Neutrophil (primary cell): ENCODE data around the gene NDRG4.

Source experiments
- H3K27ac ChIP-seq: fragments of 200-600 bp; sonication (generic); 2 replicates; pipeline ENCODE4 v1.5.1; 2016; ENCODE audit warnings: mild to moderate bottlenecking, moderate library complexity
- H3K27me3 ChIP-seq: fragments of 200-600 bp; sonication (generic); 2 replicates; pipeline ENCODE4 v1.6.0; 2016; ENCODE audit warnings: mild to moderate bottlenecking
- H3K36me3 ChIP-seq: fragments of 200-600 bp; sonication (generic); 2 replicates; pipeline ENCODE4 v1.5.1; 2017
- H3K4me1 ChIP-seq, 2 experiments: fragments of 200-600 bp in 1 of 2; sonication (generic) in 1 of 2; 1 replicate in 1 of 2; 2 replicates in 1 of 2; pipeline versions ENCODE4 v1.5.1 to v1.6.1; 2013 to 2016; ENCODE audit warnings: low read depth in 1 of 2, low read length in 1 of 2, mild to moderate bottlenecking in 1 of 2, moderate library complexity in 1 of 2; ENCODE audit not compliant: control insufficient read depth in 1 of 2, insufficient read depth in 1 of 2
- H3K4me3 ChIP-seq, 2 experiments: fragments of 200-600 bp in 1 of 2; sonication (generic) in 1 of 2; 1 replicate in 1 of 2; 2 replicates in 1 of 2; pipeline ENCODE4 v1.5.1; 2013 to 2016; ENCODE audit warnings: low read depth in 1 of 2, low read length in 1 of 2, mild to moderate bottlenecking in 1 of 2, moderate library complexity in 1 of 2
- H3K9me3 ChIP-seq: fragments of 200-600 bp; sonication (generic); 2 replicates; pipeline ENCODE4 v1.5.1; 2016
- TF ChIP-seq, protein P1 (sequence below): fragments of 200-600 bp; sonication (generic); IDR thresholded peaks from 2 replicates; pipeline ENCODE4 v1.5.1; 2016; ENCODE audit warnings: antibody characterized with exemption

Gene NDRG4

DNA sequence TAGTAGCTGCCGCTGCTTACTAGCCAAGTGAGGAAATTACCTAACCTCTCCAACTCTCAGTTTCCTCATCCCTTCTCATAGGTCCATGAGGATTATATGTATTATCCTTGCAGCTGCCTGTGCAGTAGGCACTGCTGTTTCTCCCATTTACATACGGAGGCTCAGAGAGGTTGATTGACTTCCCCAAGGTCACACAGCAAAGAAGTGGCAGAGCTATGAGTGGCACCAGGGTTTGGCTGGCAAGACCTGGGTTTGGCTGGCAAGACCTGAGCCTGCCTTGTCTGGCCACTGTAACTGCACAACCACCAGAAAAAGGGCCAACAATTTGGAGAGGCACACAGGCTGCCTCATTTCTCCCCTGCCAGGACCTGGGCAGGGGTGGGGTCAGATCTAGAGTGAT, 2.5 kb upstream of the NDRG4 start:
- H3K36me3 ChIP-seq, result no peaks in the 10 kb centered on the region
- TF ChIP-seq, protein P1, sequence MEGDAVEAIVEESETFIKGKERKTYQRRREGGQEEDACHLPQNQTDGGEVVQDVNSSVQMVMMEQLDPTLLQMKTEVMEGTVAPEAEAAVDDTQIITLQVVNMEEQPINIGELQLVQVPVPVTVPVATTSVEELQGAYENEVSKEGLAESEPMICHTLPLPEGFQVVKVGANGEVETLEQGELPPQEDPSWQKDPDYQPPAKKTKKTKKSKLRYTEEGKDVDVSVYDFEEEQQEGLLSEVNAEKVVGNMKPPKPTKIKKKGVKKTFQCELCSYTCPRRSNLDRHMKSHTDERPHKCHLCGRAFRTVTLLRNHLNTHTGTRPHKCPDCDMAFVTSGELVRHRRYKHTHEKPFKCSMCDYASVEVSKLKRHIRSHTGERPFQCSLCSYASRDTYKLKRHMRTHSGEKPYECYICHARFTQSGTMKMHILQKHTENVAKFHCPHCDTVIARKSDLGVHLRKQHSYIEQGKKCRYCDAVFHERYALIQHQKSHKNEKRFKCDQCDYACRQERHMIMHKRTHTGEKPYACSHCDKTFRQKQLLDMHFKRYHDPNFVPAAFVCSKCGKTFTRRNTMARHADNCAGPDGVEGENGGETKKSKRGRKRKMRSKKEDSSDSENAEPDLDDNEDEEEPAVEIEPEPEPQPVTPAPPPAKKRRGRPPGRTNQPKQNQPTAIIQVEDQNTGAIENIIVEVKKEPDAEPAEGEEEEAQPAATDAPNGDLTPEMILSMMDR, result no peak
- peaks cover 4 to 6% of the 10 kb centered on the region in 2 experiments for H3K4me1 ChIP-seq
- peaks cover 98% of the 10 kb centered on the region for H3K27me3 ChIP-seq
- no peak overlapping the region for H3K27ac ChIP-seq
- H3K9me3 ChIP-seq, result no peaks in the 10 kb centered on the region
- no peak overlapping the region for H3K4me3 ChIP-seq

- Histone ChIP-seq H3K4me1 (peaks cover 4 to 6% of the 10 kb centered on the region in 2 experiments), H3K27ac (no peak overlapping the region), H3K9me3 (no peaks in the 10 kb centered on the region), H3K4me3 (no peak overlapping the region), H3K36me3 (no peaks in the 10 kb centered on the region), H3K27me3 (peaks cover 98% of the 10 kb centered on the region)
- TF ChIP-seq, protein P1, result no peak
Observed at GRCh38 chr16:58497935-58498334, 2.0 kb upstream of the NDRG4 start.

GRCh38 chr16:58498341-58499091, 1.4 kb upstream of the NDRG4 start:
- Histone ChIP-seq H3K4me3 (no peak overlapping the region), H3K4me1 (peaks cover 4 to 6% of the 10 kb centered on the region in 2 experiments), H3K9me3 (no peaks in the 10 kb centered on the region), H3K27me3 (peaks cover 98% of the 10 kb centered on the region), H3K27ac (no peak overlapping the region), H3K36me3 (no peaks in the 10 kb centered on the region)
- TF ChIP-seq, protein P1, result no peak

DNA sequence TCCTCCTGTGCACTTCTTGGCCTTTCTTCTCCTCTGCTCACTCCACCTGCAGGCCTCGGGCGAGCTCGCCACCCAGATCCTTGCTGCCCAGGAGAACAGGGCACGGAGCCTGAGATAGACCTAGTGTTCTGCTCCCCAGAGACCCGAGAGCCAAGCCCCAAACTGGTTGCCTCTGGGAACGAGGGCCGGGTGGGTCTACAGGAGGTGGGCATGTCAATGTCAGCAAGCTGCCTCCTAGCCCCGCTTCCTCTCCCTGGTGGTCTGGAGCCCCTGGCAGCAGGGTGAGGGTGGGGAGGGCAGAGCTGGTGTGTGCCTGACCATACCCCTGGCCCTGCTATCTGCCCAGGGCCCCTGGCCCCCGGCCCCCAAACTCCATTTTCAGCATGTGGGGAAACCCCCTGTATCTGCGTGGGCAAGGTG, 841 bp upstream of the NDRG4 start:
- Histone ChIP-seq H3K27me3 (peaks cover 98% of the 10 kb centered on the region), H3K4me3 (no peak overlapping the region), H3K36me3 (no peaks in the 10 kb centered on the region), H3K27ac (no peak overlapping the region), H3K9me3 (no peaks in the 10 kb centered on the region), H3K4me1 (peaks cover 4 to 6% of the 10 kb centered on the region in 2 experiments)
- TF ChIP-seq, protein P1, result no peak

DNA sequence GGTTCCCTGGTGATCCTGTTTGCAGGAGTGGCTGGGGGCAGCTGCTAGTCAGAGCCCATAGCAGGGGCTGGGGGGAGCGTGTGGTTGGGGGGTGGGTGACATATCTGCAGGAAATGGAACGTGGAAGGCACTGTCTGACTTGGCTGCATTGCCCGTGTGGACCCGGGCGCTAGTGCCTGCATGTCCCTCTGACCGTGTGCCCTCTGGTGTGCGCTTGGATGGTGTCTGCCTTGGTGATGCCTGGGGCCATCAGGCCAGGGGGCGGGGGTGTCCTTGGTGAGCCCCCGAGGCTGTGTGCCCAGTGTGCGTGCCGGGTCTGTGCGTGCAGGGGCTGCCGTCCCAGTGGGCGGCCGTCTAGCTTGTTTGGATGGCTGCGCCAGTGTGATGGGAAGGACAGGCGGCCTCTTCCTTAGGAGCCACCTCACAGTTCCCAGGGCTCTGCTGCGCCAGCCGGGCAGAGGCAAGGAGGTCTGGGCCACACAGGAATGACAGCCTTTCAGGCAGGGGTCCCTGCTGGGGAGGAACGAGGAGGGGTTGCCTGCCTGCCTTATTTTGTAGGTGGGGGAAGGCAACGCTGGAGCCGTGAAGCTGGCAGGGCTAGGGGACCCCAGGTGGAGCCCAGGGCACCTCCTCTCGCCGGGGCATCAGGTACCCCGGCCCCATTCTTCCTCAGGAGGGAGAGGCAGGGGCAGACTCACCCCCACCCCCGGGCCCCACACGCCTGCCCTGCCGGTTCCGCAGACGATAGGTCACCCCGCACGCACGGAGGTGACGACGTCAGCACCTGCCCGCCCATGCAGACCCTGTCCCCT, 693 bp downstream of the NDRG4 start:
- H3K36me3 ChIP-seq, result no peaks in the 10 kb centered on the region
- H3K27ac ChIP-seq, result no peak overlapping the region
- H3K4me1 ChIP-seq, result peaks cover 4 to 6% of the 10 kb centered on the region in 2 experiments
- H3K9me3 ChIP-seq, result no peaks in the 10 kb centered on the region
- H3K27me3 ChIP-seq, result peaks cover 89% of the 10 kb centered on the region
- no peak overlapping the region for H3K4me3 ChIP-seq
- TF ChIP-seq, protein P1, result no peak
